Measurements from ENCODE around the gene VGLL4.

DNA sequence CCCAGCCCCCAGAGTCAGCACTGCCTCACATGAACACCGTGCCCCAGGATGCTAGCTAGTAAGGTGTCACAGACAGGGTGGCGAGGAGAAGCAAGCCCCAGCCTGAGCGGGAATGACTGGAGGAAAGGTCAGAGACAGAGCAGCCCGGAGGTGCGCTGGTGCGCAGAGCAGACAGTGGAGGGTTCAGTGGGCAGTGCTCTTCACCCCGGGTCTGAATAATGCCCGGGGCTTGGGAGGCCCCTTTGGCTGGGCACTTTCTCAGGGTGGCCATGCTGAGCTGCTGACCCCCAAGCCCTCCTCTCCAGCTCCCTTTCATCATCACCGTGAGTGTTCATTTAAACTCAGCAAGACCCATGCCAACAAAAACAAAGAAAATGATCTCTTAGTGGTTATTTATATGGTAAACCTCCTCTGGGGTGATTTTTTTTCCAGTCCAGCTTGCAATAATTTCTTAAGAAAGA lies 110.8 kb downstream of the VGLL4 start:
- TF ChIP-seq, protein P1, sequence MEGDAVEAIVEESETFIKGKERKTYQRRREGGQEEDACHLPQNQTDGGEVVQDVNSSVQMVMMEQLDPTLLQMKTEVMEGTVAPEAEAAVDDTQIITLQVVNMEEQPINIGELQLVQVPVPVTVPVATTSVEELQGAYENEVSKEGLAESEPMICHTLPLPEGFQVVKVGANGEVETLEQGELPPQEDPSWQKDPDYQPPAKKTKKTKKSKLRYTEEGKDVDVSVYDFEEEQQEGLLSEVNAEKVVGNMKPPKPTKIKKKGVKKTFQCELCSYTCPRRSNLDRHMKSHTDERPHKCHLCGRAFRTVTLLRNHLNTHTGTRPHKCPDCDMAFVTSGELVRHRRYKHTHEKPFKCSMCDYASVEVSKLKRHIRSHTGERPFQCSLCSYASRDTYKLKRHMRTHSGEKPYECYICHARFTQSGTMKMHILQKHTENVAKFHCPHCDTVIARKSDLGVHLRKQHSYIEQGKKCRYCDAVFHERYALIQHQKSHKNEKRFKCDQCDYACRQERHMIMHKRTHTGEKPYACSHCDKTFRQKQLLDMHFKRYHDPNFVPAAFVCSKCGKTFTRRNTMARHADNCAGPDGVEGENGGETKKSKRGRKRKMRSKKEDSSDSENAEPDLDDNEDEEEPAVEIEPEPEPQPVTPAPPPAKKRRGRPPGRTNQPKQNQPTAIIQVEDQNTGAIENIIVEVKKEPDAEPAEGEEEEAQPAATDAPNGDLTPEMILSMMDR (IDR thresholded peaks at IDR 0.05), result no peak
- no peak for TF ChIP-seq POLR2AphosphoS5 (IDR thresholded peaks at IDR 0.05; ENCODE audit: insufficient read depth in 1 of 2, low read depth in 1 of 2)
